ENCODE measurements around the gene DDB1.

DDB1 gene

GRCh38 chr11:61356706-61357105 is 23.8 kb upstream of the DDB1 start:
- no peak for DNase-seq (ENCODE audit: low read depth in 2 of 2)

GRCh38 chr11:61354208-61354607 is 21.3 kb upstream of the DDB1 start:
- no peak for DNase-seq (ENCODE audit: low read depth in 2 of 2)

- no peak for DNase-seq (ENCODE audit: low read depth in 2 of 2)
Measured at GRCh38 chr11:61353131-61354067, 20.5 kb upstream of the DDB1 start.

GRCh38 chr11:61352038-61352437 is 19.1 kb upstream of the DDB1 start:
- DNase-seq (ENCODE audit: low read depth in 2 of 2), result no peak

- no peak for DNase-seq (ENCODE audit: low read depth in 2 of 2)
Measured at GRCh38 chr11:61350803-61351202, 17.9 kb upstream of the DDB1 start.

GRCh38 chr11:61350336-61350735 is 17.4 kb upstream of the DDB1 start:
- DNase-seq (ENCODE audit: low read depth in 2 of 2), result no peak

- no peak for DNase-seq (ENCODE audit: low read depth in 2 of 2)
Measured at GRCh38 chr11:61349916-61350315, 17.0 kb upstream of the DDB1 start.

- no peak for DNase-seq (ENCODE audit: low read depth in 2 of 2)
Measured at GRCh38 chr11:61349189-61349751, 16.4 kb upstream of the DDB1 start.

- DNase-seq (ENCODE audit: low read depth in 2 of 2), result no peak
Measured at GRCh38 chr11:61347916-61348461, 15.1 kb upstream of the DDB1 start.

GRCh38 chr11:61345954-61346843 is 13.3 kb upstream of the DDB1 start:
- no peak for DNase-seq (ENCODE audit: low read depth in 2 of 2)

GRCh38 chr11:61345170-61345610 is 12.3 kb upstream of the DDB1 start:
- no peak for DNase-seq (ENCODE audit: low read depth in 2 of 2)

- no peak for DNase-seq (ENCODE audit: low read depth in 2 of 2)
Measured at GRCh38 chr11:61343792-61344745, 11.2 kb upstream of the DDB1 start.

- DNase-seq (ENCODE audit: low read depth in 2 of 2), result no peak
Measured at GRCh38 chr11:61342207-61342803, 9.4 kb upstream of the DDB1 start.

- DNase-seq (ENCODE audit: low read depth in 2 of 2), result no peak
Measured at GRCh38 chr11:61341706-61342105, 8.8 kb upstream of the DDB1 start.

- DNase-seq (ENCODE audit: low read depth in 2 of 2), result no peak
Measured at GRCh38 chr11:61340979-61341378, 8.1 kb upstream of the DDB1 start.

- no peak for DNase-seq (ENCODE audit: low read depth in 2 of 2)
Measured at GRCh38 chr11:61339490-61339878, 6.6 kb upstream of the DDB1 start.

GRCh38 chr11:61338783-61339489 is 6.0 kb upstream of the DDB1 start:
- DNase-seq (ENCODE audit: low read depth in 2 of 2), result no peak

- no peak for DNase-seq (ENCODE audit: low read depth in 2 of 2)
Measured at GRCh38 chr11:61337706-61338470, 5.0 kb upstream of the DDB1 start.

All from stimulated activated CD4-positive, alpha-beta T cell treated with anti-CD3 and anti-CD28 coated beads, Interleukin-1b, Interleukin-23, amount 100 ng/mL, for 4 hours (primary cell).